ENCODE measurements around the gene SKIDA1.

Gene SKIDA1

GRCh38 chr10:21508706-21509331 is 16.7 kb downstream of the SKIDA1 start:
- Histone ChIP-seq H3K9ac (no peak overlapping the region), H4K20me1 (ENCODE audit: insufficient read depth) (no peaks in the 10 kb centered on the region), H2AFZ (ENCODE audit: low read depth) (no peak overlapping the region), H3K27ac (no peak overlapping the region), H3K27me3 (ENCODE audit: insufficient read depth, low read depth) (no peaks in the 10 kb centered on the region; the same call in 1 of the 2 replicates), H3K4me2 (no peak overlapping the region), H3K4me3 (IDR thresholded peaks at IDR 0.05; ENCODE audit: insufficient read depth, low read depth, low read length) (no peak overlapping the region), H3K79me2 (ENCODE audit: insufficient read depth, low read depth) (no peaks in the 10 kb centered on the region), H3K4me1 (ENCODE audit: low read depth, poor library complexity, severe bottlenecking) (no peaks in the 10 kb centered on the region), H3K36me3 (ENCODE audit: insufficient read depth) (no peaks in the 10 kb centered on the region)
- no peak for TF ChIP-seq CTCF (conservative IDR thresholded peaks at IDR 0.05; ENCODE audit: low read depth, low read length)

GRCh38 chr10:21507150-21507549 is 18.3 kb downstream of the SKIDA1 start:
- Histone ChIP-seq H2AFZ (ENCODE audit: low read depth) (no peak overlapping the region), H3K4me1 (ENCODE audit: low read depth, poor library complexity, severe bottlenecking) (no peaks in the 10 kb centered on the region), H3K4me3 (IDR thresholded peaks at IDR 0.05; ENCODE audit: insufficient read depth, low read depth, low read length) (no peak overlapping the region), H3K27me3 (ENCODE audit: insufficient read depth, low read depth) (no peaks in the 10 kb centered on the region), H3K27ac (no peak overlapping the region), H3K4me2 (no peak overlapping the region), H3K36me3 (ENCODE audit: insufficient read depth) (no peaks in the 10 kb centered on the region), H3K9ac (no peak overlapping the region), H4K20me1 (ENCODE audit: insufficient read depth) (no peaks in the 10 kb centered on the region), H3K79me2 (ENCODE audit: insufficient read depth, low read depth) (no peaks in the 10 kb centered on the region)
- no peak for TF ChIP-seq CTCF (conservative IDR thresholded peaks at IDR 0.05; ENCODE audit: low read depth, low read length)

DNA sequence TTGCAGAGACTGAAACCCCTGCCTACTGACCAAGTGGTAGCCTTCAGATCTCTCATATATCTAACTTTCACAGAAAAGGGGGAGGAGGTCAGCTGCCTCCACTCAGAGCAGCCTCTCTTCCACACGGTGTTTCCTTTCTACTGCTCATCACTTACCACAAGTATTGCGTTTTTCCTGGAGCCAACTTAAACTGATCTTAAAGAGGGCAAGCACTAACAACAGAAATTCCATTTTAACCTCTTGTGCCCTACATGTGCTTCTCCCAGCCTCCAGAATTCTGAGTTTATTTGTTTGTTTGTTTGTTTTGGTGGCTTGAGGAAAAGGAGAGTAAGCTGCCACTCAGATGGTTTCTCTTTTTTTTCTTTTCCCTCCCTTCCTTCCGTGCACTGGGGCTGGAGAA is 19.1 kb downstream of the SKIDA1 start:
- Histone ChIP-seq H3K4me1 (ENCODE audit: low read depth, poor library complexity, severe bottlenecking) (no peaks in the 10 kb centered on the region), H2AFZ (ENCODE audit: low read depth) (no peak overlapping the region), H3K27ac (no peak overlapping the region), H4K20me1 (ENCODE audit: insufficient read depth) (no peaks in the 10 kb centered on the region), H3K36me3 (ENCODE audit: insufficient read depth) (no peaks in the 10 kb centered on the region), H3K79me2 (ENCODE audit: insufficient read depth, low read depth) (no peaks in the 10 kb centered on the region), H3K9ac (no peak overlapping the region), H3K4me3 (IDR thresholded peaks at IDR 0.05; ENCODE audit: insufficient read depth, low read depth, low read length) (no peak overlapping the region), H3K4me2 (no peak overlapping the region), H3K27me3 (ENCODE audit: insufficient read depth, low read depth) (no peaks in the 10 kb centered on the region)
- no peak for TF ChIP-seq CTCF (conservative IDR thresholded peaks at IDR 0.05; ENCODE audit: low read depth, low read length)

DNA sequence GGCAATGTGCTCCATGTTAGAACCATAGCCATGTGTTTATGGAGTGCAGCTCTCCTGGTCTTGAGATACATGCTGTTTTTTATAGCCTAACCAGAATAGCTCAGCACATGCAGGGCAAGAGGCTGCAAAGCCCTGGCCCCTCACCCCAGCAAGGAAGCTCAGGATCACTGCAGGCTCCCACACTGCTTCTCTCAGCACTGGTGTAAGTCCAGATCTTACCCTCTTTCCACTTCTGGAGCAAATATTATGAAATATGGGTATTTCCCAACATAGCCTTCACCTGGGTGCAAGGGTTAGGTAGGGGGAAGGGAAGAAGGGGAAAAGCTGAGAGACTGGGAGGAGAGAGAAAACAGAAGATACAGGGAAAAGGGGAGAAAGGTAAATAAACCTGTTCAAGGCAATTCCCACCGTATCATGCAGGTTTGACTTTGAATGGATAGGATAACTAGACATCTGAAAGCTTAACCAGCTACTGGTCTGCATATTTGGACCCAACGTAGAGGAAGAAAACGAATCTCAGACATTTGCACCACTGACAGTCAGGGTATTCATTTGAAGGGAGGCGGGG is 19.7 kb downstream of the SKIDA1 start:
- Histone ChIP-seq H3K27ac (no peak overlapping the region), H3K36me3 (ENCODE audit: insufficient read depth) (no peaks in the 10 kb centered on the region), H3K79me2 (ENCODE audit: insufficient read depth, low read depth) (no peaks in the 10 kb centered on the region), H3K27me3 (ENCODE audit: insufficient read depth, low read depth) (no peaks in the 10 kb centered on the region), H3K4me3 (IDR thresholded peaks at IDR 0.05; ENCODE audit: insufficient read depth, low read depth, low read length) (no peak overlapping the region), H4K20me1 (ENCODE audit: insufficient read depth) (no peaks in the 10 kb centered on the region), H3K4me1 (ENCODE audit: low read depth, poor library complexity, severe bottlenecking) (no peaks in the 10 kb centered on the region), H3K9ac (no peak overlapping the region), H3K4me2 (no peak overlapping the region), H2AFZ (ENCODE audit: low read depth) (no peak overlapping the region)
- no peak for TF ChIP-seq CTCF (conservative IDR thresholded peaks at IDR 0.05; ENCODE audit: low read depth, low read length)
